MM.1S (cell line): Measurements from ENCODE around the gene CBR4.

Experiments used
- DNase-seq: peaks from one replicate; pipeline ENCODE4 v3.0.0-alpha.2; 2015
- H2AFZ ChIP-seq: fragments of 300-600 bp; sonication (generic); 2 replicates; pipeline ENCODE4 v1.6.0; 2016; ENCODE audit warnings: antibody characterized with exemption, low read length
- H3F3A ChIP-seq: fragments of 300-600 bp; sonication (generic); 2 replicates; pipeline ENCODE4 v1.6.1; 2016; ENCODE audit warnings: mild to moderate bottlenecking, antibody characterized with exemption, low read length, moderate library complexity, mixed read lengths; ENCODE audit not compliant: insufficient read depth
- H3K27ac ChIP-seq: fragments of 300-600 bp; sonication (generic); 2 replicates; pipeline ENCODE4 v1.5.1; 2016; ENCODE audit warnings: mild to moderate bottlenecking, low read length
- H3K27me3 ChIP-seq: fragments of 300-600 bp; sonication (generic); replicated peaks from 2 replicates; pipeline ENCODE4 v1.6.0; 2016; ENCODE audit warnings: low read length; ENCODE audit not compliant: insufficient read depth
- H3K36me3 ChIP-seq: fragments of 300-600 bp; sonication (generic); replicated peaks from 2 replicates; pipeline ENCODE4 v1.6.1; 2016; ENCODE audit warnings: mild to moderate bottlenecking, low read length, mixed read lengths; ENCODE audit not compliant: insufficient read depth
- H3K4me1 ChIP-seq: fragments of 300-600 bp; sonication (generic); 2 replicates; pipeline ENCODE4 v1.6.1; 2016; ENCODE audit warnings: low read length, mixed read lengths
- H3K4me2 ChIP-seq: fragments of 300-600 bp; sonication (generic); 2 replicates; pipeline ENCODE4 v1.6.0; 2016; ENCODE audit warnings: low read depth, low read length
- H3K4me3 ChIP-seq: fragments of 300-600 bp; sonication (generic); 2 replicates; pipeline ENCODE4 v1.5.1; 2016; ENCODE audit warnings: low read length, mixed read lengths
- H3K79me2 ChIP-seq: fragments of 300-600 bp; sonication (generic); 2 replicates; pipeline ENCODE4 v1.6.1; 2016; ENCODE audit warnings: mixed run types, low read length, mixed read lengths
- H3K9ac ChIP-seq: fragments of 300-600 bp; sonication (generic); 2 replicates; pipeline ENCODE4 v1.6.1; 2016; ENCODE audit warnings: low read length, mixed read lengths
- H3K9me2 ChIP-seq: fragments of 300-600 bp; sonication (generic); replicated peaks from 2 replicates; pipeline ENCODE4 v1.6.1; 2016; ENCODE audit warnings: mild to moderate bottlenecking, low read length, mixed read lengths; ENCODE audit not compliant: insufficient read depth
- H3K9me3 ChIP-seq: fragments of 300-600 bp; sonication (generic); replicated peaks from 2 replicates; pipeline ENCODE4 v1.6.1; 2016; ENCODE audit warnings: mild to moderate bottlenecking, low read length, mixed read lengths; ENCODE audit not compliant: insufficient read depth
- H4K20me1 ChIP-seq: fragments of 300-600 bp; sonication (generic); 2 replicates; pipeline ENCODE4 v1.6.1; 2016; ENCODE audit warnings: mild to moderate bottlenecking, low read length, moderate library complexity, mixed read lengths; ENCODE audit not compliant: insufficient read depth
- EZH2 ChIP-seq: fragments of 300-600 bp; sonication (generic); optimal IDR thresholded peaks from 2 replicates; pipeline ENCODE3; 2017; ENCODE audit warnings: low read depth, mild to moderate bottlenecking, antibody characterized with exemption, low read length, mixed read lengths
- EZH2phosphoT487 ChIP-seq: fragments of 300-600 bp; sonication (generic); IDR thresholded peaks from 2 replicates; pipeline ENCODE4 v1.6.1; 2018; ENCODE audit warnings: antibody characterized with exemption, low read length
- TF ChIP-seq, protein P1 (sequence below): fragments of 300-600 bp; sonication (generic); IDR thresholded peaks from 2 replicates; pipeline ENCODE4 v1.5.1; 2016; ENCODE audit warnings: antibody characterized with exemption, low read length, mixed read lengths

CBR4 gene

DNA sequence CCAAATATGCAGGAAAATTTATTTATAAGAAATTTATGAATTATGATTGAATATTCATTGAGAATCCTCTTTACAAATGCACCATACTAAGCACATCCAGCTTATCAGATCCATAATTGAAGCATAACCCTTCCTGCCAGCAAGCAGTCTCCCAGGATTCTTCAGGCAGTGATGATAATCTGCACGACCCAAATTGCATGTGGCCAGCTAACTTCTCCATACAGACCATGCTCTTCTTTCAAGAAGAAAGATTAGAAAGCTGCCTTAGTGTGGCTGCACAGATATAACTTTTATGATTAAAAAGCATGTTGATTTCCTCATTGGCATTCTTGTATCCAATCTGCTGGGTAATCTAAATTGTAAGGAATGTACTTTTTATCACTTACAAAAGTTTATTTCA, 3.3 kb upstream of the CBR4 start:
- Histone ChIP-seq H3K4me3 (no peak overlapping the region), H3F3A (peaks cover 5% of the 10 kb centered on the region; the same call in 1 of the 2 replicates), H2AFZ (no peak overlapping the region), H3K9me3 (no peaks in the 10 kb centered on the region), H3K4me1 (peaks cover 20% of the 10 kb centered on the region), H3K9me2 (no peaks in the 10 kb centered on the region), H3K9ac (no peak overlapping the region), H3K36me3 (no peaks in the 10 kb centered on the region), H3K27me3 (no peaks in the 10 kb centered on the region), H4K20me1 (no peaks in the 10 kb centered on the region), H3K79me2 (0 out of 2 replicates have a peak, but pooled peaks cover 2% of the 10 kb centered on the region), H3K4me2 (no peak overlapping the region), H3K27ac (no peak overlapping the region)
- TF ChIP-seq, protein P1, sequence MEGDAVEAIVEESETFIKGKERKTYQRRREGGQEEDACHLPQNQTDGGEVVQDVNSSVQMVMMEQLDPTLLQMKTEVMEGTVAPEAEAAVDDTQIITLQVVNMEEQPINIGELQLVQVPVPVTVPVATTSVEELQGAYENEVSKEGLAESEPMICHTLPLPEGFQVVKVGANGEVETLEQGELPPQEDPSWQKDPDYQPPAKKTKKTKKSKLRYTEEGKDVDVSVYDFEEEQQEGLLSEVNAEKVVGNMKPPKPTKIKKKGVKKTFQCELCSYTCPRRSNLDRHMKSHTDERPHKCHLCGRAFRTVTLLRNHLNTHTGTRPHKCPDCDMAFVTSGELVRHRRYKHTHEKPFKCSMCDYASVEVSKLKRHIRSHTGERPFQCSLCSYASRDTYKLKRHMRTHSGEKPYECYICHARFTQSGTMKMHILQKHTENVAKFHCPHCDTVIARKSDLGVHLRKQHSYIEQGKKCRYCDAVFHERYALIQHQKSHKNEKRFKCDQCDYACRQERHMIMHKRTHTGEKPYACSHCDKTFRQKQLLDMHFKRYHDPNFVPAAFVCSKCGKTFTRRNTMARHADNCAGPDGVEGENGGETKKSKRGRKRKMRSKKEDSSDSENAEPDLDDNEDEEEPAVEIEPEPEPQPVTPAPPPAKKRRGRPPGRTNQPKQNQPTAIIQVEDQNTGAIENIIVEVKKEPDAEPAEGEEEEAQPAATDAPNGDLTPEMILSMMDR = no peak
- no peak for TF ChIP-seq EZH2phosphoT487
- no peak for TF ChIP-seq EZH2
- no peak for DNase-seq

DNA sequence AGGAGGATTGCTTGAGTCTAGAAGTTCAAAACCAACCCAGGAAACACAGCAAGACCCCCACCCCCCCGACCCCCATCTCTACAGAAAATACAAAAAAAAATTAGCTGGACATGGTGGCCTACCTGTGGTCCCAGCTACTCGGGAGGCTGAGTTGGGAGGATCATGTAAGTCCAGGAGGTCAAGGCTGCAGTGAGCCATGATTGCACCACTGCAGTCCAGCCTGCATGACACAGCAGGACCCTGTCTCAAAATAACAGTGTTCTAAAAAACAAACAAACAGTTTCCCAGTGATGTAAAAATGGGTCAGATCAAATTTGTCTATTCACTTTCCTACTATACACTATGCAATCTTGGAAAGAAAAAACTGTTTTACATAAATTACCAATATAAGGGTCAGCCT, 2.0 kb upstream of the CBR4 start:
- Histone ChIP-seq H4K20me1 (no peaks in the 10 kb centered on the region), H3K4me1 (peaks cover 20% of the 10 kb centered on the region), H3K36me3 (no peaks in the 10 kb centered on the region), H3K27me3 (no peaks in the 10 kb centered on the region), H3K9me3 (no peaks in the 10 kb centered on the region), H2AFZ (no peak overlapping the region), H3K9ac (no peak overlapping the region), H3K4me2 (no peak overlapping the region), H3K79me2 (0 out of 2 replicates have a peak, but pooled peaks cover 2% of the 10 kb centered on the region), H3K4me3 (no peak overlapping the region), H3F3A (peaks cover 5% of the 10 kb centered on the region; the same call in 1 of the 2 replicates), H3K27ac (no peak overlapping the region), H3K9me2 (no peaks in the 10 kb centered on the region)
- DNase-seq = no peak
- TF ChIP-seq, protein P1 = no peak
- TF ChIP-seq EZH2 = no peak
- no peak for TF ChIP-seq EZH2phosphoT487

DNA sequence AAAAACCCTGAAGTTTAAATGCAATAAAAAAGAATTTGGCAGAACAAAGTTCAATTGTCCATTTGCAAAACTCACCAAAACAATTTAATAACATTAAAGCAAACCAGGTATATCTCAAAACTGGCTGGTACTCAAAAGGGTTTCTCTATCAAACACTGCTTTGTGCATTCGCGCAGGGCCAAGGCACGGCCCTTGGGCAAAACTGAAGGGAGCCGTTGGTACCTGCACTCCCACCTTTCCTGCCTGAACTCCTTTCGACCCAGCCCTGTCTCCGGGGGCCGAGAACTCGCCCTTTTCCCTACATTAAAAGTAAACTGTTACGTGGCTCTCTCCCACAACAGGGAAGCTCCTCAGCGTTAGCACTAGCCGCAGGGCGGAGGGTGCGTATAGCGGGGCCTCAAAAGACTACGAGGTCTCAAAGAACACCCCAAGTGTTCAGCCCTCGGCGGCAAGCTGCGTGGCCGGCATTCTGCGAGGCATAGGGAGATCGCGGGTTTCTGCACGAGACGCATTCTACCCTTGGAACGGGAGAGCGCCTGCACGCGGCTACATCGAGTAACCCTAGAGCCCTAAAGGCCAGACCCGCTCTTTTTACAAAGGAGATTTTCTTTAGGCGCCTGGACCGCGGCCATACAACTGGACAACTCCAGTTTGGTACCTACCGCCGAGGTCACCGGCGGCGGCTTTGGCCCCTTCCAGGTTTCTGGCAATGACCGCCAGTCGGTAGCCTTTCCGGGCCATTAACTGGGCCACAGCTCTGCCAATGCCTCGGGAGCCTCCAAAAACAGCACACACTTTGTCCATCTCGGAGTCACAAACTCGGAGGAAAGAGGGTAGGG, 550 bp downstream of the CBR4 start:
- no peaks in the 10 kb centered on the region for H3K9me2 ChIP-seq
- peak overlapping the region; percentile 90 for H3K4me2 ChIP-seq
- H3K36me3 ChIP-seq = no peaks in the 10 kb centered on the region; the same call in 1 of the 2 replicates
- peak overlapping the region; percentile 84 for H2AFZ ChIP-seq
- H3K27me3 ChIP-seq = no peaks in the 10 kb centered on the region
- H3K9ac ChIP-seq = peak overlapping the region; percentile 86
- no peaks in the 10 kb centered on the region for H4K20me1 ChIP-seq
- H3K9me3 ChIP-seq = no peaks in the 10 kb centered on the region
- peak overlapping the region; percentile 72 for H3K4me3 ChIP-seq
- no peaks in the 10 kb centered on the region for H3F3A ChIP-seq
- H3K27ac ChIP-seq = peak overlapping the region; percentile 74
- DNase-seq = peak; percentile 66
- H3K4me1 ChIP-seq = peaks cover 5% of the 10 kb centered on the region
- TF ChIP-seq EZH2phosphoT487 (no peak), EZH2 (no peak)
- TF ChIP-seq, protein P1 = peak; percentile 36
- 0 out of 2 replicates have a peak, but pooled peaks cover 2% of the 10 kb centered on the region for H3K79me2 ChIP-seq
